ENCODE results near the gene IMMP2L.

IMMP2L gene

DNA sequence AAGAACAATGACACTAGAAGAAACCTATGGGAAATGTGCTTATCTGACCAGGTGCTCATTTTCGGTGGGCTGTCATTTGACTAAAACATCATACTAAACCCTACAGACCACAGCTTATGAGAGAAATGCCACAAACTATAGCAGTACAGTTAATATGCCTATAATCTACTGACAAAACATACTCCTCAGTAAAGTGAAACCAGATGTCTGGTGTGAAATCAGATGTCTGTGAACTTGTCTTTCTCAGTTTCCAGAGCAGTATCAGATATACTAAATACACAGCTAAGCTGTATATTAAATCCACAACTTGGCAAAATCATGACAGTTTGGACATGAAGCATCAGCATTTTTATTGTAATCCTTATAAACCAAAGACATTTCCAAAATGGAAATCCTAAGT is 3.3 kb downstream of the IMMP2L start:
- DNase-seq (ENCODE audit: low spot score): peak; percentile 10

GRCh38 chr7:111556977-111557376 is 5.3 kb downstream of the IMMP2L start:
- DNase-seq (ENCODE audit: low spot score): no peak

GRCh38 chr7:111554086-111554485 is 8.2 kb downstream of the IMMP2L start:
- DNase-seq (ENCODE audit: low spot score): no peak

GRCh38 chr7:111541067-111541466 is 21.2 kb downstream of the IMMP2L start:
- DNase-seq (ENCODE audit: low spot score): no peak

DNA sequence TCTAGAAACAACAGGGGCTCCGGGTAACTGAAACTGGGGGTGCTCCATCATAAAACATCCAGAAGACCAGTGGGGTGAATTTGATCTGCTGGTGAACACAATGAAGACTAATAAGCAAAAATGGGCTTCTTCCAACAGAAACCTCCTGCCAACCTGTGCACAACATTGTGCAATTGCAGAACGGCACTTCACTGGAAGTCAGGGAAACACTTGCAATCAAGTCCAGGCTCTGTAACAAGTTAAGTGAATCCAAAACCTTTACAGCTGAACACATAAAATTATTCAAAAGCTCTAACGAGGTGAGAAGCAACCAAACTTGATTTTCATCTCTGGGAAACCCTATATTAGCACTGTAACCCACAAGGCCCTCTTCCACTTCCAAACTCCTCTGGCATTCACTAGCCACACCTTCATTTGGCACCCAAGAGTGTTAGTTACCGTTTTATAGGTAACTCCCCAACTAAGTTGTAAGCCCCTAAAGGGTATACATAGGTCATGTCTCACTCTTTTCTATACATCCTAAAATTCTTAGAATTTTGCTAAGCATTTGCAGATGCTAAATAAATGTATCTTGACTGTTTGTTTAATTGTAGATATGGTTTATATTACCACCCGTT is 22.0 kb downstream of the IMMP2L start:
- no peak for DNase-seq (ENCODE audit: low spot score)

DNA sequence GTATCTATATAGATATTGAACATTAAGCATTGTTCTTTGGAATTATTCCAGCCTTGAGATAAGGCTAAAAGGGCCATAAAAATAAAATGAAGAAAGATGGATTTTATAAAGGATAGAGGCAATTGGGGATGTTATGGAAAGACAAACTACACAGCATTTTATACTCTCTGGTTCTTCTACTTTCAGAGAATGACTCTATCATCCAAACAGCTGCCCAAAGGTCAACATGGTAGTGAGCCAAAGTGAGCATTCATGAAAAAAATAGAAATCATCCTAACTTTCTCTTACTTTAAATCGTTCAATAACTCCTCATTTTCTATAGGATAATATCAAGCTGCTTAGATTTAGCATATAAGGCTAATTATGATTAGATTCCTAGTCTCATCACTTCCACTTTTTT is 25.2 kb downstream of the IMMP2L start:
- DNase-seq (ENCODE audit: low spot score): no peak

GRCh38 chr7:111535142-111535870 is 27.0 kb downstream of the IMMP2L start:
- DNase-seq (ENCODE audit: low spot score): no peak

GRCh38 chr7:111532625-111533024 is 29.7 kb downstream of the IMMP2L start:
- no peak for DNase-seq (ENCODE audit: low spot score)

DNA sequence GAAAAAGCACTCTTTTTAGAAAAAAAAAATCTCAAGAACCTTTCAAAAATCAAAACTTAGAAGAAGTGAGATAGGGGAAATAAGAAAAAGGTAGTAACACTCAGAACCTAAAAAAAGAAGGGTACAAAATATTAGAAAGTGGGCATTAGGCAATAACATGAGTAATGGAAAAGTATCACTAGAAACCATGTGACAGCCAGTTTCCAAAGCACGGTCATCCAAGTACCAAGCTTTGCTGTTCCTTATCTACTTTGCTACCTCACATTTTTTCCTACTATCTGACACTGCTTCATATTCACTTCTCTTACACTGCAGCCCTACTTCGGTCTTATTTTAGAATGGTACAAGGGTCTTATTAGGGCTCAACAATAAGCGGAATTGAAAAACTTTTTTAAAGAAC is 30.3 kb downstream of the IMMP2L start:
- no peak for DNase-seq (ENCODE audit: low spot score)

- no peak for DNase-seq (ENCODE audit: low spot score)
These were observed 32.0 kb downstream of the IMMP2L start for GRCh38 chr7:111530356-111530668.

GRCh38 chr7:111529507-111530355 is 32.6 kb downstream of the IMMP2L start:
- no peak for DNase-seq (ENCODE audit: low spot score)

DNA sequence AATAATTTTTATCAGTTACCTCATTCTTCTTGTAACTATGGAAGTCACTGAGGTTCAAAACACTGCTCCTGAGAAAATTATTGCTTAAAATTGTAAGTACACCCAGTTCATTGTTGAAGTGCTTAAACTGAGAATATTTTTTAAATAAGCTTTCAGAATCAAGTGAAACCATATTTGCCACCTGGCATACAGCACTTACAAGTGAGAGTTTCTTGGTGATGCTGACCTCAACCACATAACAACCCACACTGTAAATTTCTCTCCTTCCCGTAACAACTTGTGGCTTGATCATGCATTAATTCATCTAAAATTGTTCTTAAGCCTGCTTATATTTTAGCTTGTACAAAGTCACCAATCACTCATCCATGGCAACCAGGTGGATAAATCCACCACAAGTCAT is 34.0 kb downstream of the IMMP2L start:
- DNase-seq (ENCODE audit: low spot score): peak; percentile 23

- DNase-seq (ENCODE audit: low spot score): no peak
These were observed 34.7 kb downstream of the IMMP2L start for GRCh38 chr7:111527545-111527944.

DNA sequence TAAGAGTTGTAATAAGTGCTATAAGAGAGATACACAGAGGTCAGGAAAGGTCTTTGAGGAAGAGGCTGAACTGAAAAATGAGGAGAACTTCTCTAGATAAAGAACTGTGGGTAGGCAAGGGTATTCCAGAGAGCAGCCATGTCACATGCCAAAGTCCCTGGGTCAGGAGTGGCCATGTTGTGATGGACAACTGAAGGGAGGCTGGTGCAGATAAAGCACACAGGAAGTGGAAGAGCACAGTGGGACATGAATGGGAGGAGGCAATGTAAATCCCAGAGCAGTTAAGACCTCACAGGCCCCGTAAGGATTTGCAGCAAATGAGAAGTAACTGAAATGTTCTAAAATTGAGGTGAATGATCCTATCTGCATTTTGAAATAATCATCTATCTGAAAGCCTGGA is 37.2 kb downstream of the IMMP2L start:
- DNase-seq (ENCODE audit: low spot score): no peak

DNA sequence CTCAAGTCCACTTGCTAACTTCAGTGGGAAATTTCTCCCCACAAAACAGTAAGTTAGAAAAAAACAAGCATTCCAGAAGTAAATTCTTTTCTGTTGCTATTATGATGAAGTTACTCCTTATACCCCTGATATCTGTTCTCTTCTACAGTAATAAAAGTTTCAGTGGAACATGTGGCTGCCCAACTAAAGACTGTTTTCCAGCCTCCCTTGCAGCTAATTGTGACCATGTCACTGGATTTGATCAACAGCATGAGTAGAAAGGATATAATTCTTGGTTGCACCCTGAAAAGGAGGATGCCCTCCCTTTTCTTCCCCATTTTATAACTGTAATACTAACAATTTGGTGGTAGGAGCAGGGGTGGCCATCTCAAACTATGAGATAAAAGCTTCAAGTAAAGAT is 40.6 kb downstream of the IMMP2L start:
- no peak for DNase-seq (ENCODE audit: low spot score)

DNA sequence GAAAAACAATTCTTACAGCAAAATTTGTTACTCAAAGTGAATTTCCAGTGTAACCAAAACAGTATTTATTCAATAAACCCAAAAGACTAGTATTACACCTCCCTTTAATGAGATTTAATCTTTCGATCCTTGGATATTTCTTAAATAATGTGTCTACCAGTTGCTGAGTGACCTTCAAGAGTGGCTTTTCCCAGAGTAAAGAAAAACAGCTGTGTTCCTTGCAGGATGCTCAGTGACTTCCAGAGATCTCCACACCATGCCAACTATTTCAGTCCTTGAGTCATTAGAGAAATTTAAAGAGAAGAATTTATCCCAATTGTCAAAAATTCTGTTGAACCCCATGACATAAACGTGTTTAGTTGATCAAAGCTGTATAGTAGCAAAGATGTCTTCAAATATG is 44.0 kb downstream of the IMMP2L start:
- no peak for DNase-seq (ENCODE audit: low spot score)

DNA sequence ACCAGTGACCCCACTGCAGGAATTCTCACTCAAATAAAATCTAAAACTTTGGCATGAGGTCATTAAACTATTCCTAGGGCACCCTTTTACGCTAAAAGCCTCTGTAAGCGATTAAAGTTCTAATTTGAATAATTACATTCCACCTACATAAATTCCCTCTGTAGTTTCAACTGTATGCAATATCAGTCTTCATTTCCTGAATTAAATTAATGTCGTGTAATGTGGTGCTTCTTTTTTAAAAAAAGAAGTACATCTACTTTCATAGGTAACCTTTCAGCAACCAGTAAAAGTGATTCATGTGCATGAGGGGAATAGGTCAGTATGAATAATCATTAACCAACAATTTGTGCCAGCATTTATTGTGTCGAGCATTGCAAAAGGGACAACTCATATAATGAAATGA is 44.7 kb downstream of the IMMP2L start:
- no peak for DNase-seq (ENCODE audit: low spot score)

- no peak for DNase-seq (ENCODE audit: low spot score)
These were observed 45.7 kb downstream of the IMMP2L start for GRCh38 chr7:111516612-111517011.

DNA sequence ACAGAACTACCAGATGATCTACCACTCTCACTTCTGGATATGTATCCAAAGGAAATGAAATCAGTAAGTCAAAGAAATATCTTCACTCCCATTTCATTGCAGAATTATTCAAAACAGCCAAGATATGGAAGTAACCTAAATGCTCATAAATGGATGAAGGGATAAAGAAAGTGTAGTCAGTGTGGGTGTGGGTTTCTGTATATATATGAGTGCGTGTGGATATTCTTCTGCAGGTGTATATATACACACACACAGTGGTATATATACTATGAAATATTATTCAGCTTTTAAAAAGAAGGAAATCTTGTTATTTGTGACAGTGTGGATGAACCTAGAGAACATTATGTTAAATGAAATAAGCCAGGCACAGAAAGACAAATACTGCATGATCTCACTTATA is 48.7 kb downstream of the IMMP2L start:
- DNase-seq (ENCODE audit: low spot score): no peak

- DNase-seq (ENCODE audit: low spot score): no peak
These were observed 50.4 kb downstream of the IMMP2L start for GRCh38 chr7:111511845-111512244.

- no peak for DNase-seq (ENCODE audit: low spot score)
These were observed 51.5 kb downstream of the IMMP2L start for GRCh38 chr7:111510584-111511378.

GRCh38 chr7:111510062-111510461 is 52.2 kb downstream of the IMMP2L start:
- no peak for DNase-seq (ENCODE audit: low spot score)

Data from activated CD4-positive, alpha-beta T cell treated with anti-CD3 and anti-CD28 coated beads, Interleukin-2, Interleukin-4, amounts not matched to agents 100 ng/mL and 50 ng/mL, durations not matched to agents 16 hours and 8 hours (primary cell).